IPS-18a (cell line): Measurements from ENCODE around the gene TEAD1.

ENCODE experiments used
- H3K27ac ChIP-seq: one replicate; pipeline ENCODE4 v1.5.1; 2013; ENCODE audit warnings: low read length
- H3K27me3 ChIP-seq: one replicate; pipeline ENCODE4 v1.6.1; 2013; ENCODE audit warnings: mild to moderate bottlenecking, low read length; ENCODE audit not compliant: control insufficient read depth, insufficient read depth
- H3K36me3 ChIP-seq: one replicate; pipeline ENCODE4 v1.6.1; 2013; ENCODE audit warnings: low read depth, low read length; ENCODE audit not compliant: control insufficient read depth
- H3K4me1 ChIP-seq: one replicate; pipeline ENCODE4 v1.6.1; 2013; ENCODE audit warnings: low read depth, low read length; ENCODE audit not compliant: control insufficient read depth
- H3K4me3 ChIP-seq: one replicate; pipeline ENCODE4 v1.5.1; 2013; ENCODE audit warnings: low read length
- H3K9ac ChIP-seq: one replicate; pipeline ENCODE4 v1.6.1; 2013; ENCODE audit warnings: mild to moderate bottlenecking, low read length, moderate library complexity
- H3K9me3 ChIP-seq: one replicate; pipeline ENCODE4 v1.6.1; 2013; ENCODE audit warnings: low read depth, low read length; ENCODE audit not compliant: control insufficient read depth

TEAD1 gene

DNA sequence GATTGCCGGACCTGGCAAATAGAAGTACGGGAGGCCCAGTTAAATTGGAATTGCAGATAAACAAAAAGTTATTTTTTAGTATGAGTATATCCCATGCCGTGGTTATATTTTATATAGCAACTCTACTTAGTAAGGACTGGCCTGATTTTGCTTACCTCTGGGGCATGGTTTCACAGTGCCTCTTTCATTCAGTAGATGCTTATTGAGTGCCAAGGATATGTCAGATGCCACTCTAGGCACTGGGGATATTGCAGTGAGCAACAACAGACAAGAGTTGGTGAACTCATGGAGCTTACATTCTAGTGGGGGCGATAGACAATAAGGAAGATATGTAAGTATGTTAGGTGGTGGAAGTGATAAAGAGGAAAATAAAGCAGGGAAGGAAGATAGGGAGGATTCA lies 112.2 kb downstream of the TEAD1 start:
- Histone ChIP-seq H3K9ac (no peak overlapping the region), H3K36me3 (no peaks in the 10 kb centered on the region), H3K4me3 (no peak overlapping the region), H3K27ac (no peak overlapping the region), H3K9me3 (no peaks in the 10 kb centered on the region), H3K27me3 (no peaks in the 10 kb centered on the region), H3K4me1 (peaks cover 23% of the 10 kb centered on the region)

DNA sequence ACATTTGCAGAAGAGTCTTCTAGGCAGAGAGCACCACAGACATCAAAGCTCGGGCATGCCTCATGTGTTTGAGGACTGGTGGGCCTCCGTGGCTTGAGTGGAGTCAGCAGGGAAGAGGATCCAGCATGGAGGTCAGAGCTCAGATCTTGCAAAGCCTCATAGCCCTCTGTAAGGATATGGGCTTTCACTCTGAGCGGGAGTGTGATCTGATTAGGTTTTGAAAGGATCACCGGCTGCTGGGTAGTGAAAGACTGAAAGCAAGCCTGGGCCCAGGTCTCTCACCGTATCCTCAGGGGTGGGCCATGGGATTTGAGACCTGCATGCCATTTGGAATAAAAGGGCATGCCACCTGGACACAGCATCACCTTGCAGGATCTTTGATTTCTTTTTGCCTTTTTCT lies 112.7 kb downstream of the TEAD1 start:
- Histone ChIP-seq H3K4me1 (peaks cover 23% of the 10 kb centered on the region), H3K27me3 (no peaks in the 10 kb centered on the region), H3K4me3 (no peak overlapping the region), H3K9ac (no peak overlapping the region), H3K9me3 (no peaks in the 10 kb centered on the region), H3K36me3 (no peaks in the 10 kb centered on the region), H3K27ac (no peak overlapping the region)

GRCh38 chr11:12787847-12788246 lies 113.6 kb downstream of the TEAD1 start:
- Histone ChIP-seq H3K4me1 (peaks cover 23% of the 10 kb centered on the region), H3K9me3 (no peaks in the 10 kb centered on the region), H3K27ac (no peak overlapping the region), H3K9ac (no peak overlapping the region), H3K27me3 (no peaks in the 10 kb centered on the region), H3K36me3 (no peaks in the 10 kb centered on the region), H3K4me3 (no peak overlapping the region)

GRCh38 chr11:12789054-12789453 lies 114.8 kb downstream of the TEAD1 start:
- no peak overlapping the region for H3K9ac ChIP-seq
- H3K4me1 ChIP-seq, result peaks cover 33% of the 10 kb centered on the region
- no peak overlapping the region for H3K27ac ChIP-seq
- H3K36me3 ChIP-seq, result no peaks in the 10 kb centered on the region
- no peaks in the 10 kb centered on the region for H3K27me3 ChIP-seq
- H3K4me3 ChIP-seq, result no peak overlapping the region
- no peaks in the 10 kb centered on the region for H3K9me3 ChIP-seq

DNA sequence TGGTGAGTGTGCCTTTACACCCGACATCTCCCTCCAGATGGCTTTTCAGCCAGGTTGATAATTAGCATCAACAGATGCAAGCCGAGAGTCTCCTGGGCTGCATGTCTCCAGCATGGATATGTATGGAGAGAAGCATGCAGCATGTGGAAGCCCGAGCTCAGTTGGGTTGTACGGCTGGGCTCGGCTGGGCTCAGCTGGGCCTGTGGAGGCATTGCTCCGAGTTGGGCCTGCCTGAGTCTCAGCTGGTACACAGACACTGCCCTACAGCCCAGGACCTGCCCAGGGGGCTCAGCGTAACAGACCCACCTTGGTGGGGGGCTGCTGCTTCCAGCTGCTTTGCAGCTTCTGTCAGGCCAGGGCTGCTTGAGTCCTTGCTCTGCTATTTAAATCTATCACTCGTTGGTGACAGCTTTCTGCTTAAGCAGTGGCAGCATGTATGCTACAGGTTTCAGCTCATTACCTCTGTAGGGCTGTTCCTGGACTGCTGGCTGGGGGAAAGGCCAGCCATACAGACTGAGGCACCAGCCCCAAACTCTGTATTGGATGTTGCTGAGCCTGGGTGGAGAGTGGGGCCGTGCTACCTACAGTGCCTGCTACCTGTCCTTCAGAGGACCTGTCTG lies 115.5 kb downstream of the TEAD1 start:
- H3K9me3 ChIP-seq, result no peaks in the 10 kb centered on the region
- H3K36me3 ChIP-seq, result no peaks in the 10 kb centered on the region
- no peak overlapping the region for H3K9ac ChIP-seq
- peaks cover 32% of the 10 kb centered on the region for H3K4me1 ChIP-seq
- no peaks in the 10 kb centered on the region for H3K27me3 ChIP-seq
- H3K27ac ChIP-seq, result no peak overlapping the region
- H3K4me3 ChIP-seq, result no peak overlapping the region

- no peaks in the 10 kb centered on the region for H3K9me3 ChIP-seq
- peaks cover 5% of the 10 kb centered on the region for H3K36me3 ChIP-seq
- H3K27ac ChIP-seq, result no peak overlapping the region
- H3K27me3 ChIP-seq, result no peaks in the 10 kb centered on the region
- H3K4me3 ChIP-seq, result no peak overlapping the region
- peaks cover 34% of the 10 kb centered on the region for H3K4me1 ChIP-seq
- H3K9ac ChIP-seq, result no peak overlapping the region
These were observed 116.8 kb downstream of the TEAD1 start for GRCh38 chr11:12790861-12791616.

- Histone ChIP-seq H3K36me3 (peaks cover 5% of the 10 kb centered on the region), H3K27me3 (no peaks in the 10 kb centered on the region), H3K9me3 (no peaks in the 10 kb centered on the region), H3K4me1 (peaks cover 33% of the 10 kb centered on the region), H3K4me3 (no peak overlapping the region), H3K9ac (no peak overlapping the region), H3K27ac (no peak overlapping the region)
These were observed 117.8 kb downstream of the TEAD1 start for GRCh38 chr11:12792018-12792417.

GRCh38 chr11:12792590-12792989 lies 118.4 kb downstream of the TEAD1 start:
- Histone ChIP-seq H3K27me3 (no peaks in the 10 kb centered on the region), H3K9me3 (no peaks in the 10 kb centered on the region), H3K27ac (no peak overlapping the region), H3K4me1 (peaks cover 29% of the 10 kb centered on the region), H3K4me3 (no peak overlapping the region), H3K36me3 (peaks cover 5% of the 10 kb centered on the region), H3K9ac (no peak overlapping the region)

GRCh38 chr11:12793065-12793464 lies 118.8 kb downstream of the TEAD1 start:
- H3K9ac ChIP-seq, result no peak overlapping the region
- H3K9me3 ChIP-seq, result no peaks in the 10 kb centered on the region
- H3K4me3 ChIP-seq, result no peak overlapping the region
- H3K27ac ChIP-seq, result no peak overlapping the region
- H3K4me1 ChIP-seq, result peaks cover 31% of the 10 kb centered on the region
- peaks cover 5% of the 10 kb centered on the region for H3K36me3 ChIP-seq
- H3K27me3 ChIP-seq, result no peaks in the 10 kb centered on the region

DNA sequence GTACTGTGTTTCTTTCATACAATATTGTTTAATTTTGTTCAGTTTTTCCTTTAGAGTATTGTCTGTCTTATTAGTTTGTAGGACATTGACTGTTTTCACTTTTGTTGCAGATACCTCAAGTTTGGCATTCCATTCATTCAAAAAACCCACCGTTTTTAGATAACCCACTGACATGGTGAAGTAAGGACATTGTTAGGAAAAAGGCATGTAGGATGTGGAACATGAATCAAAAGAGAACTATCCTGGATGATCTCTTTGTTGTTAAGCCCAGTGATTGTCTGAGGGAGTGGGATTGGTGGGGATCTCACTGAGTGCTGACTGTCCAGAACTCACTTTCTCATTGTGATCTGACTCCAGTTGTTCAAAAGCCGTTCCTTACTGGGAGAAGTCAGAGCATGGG lies 119.3 kb downstream of the TEAD1 start:
- Histone ChIP-seq H3K27ac (no peak overlapping the region), H3K27me3 (no peaks in the 10 kb centered on the region), H3K4me1 (peaks cover 36% of the 10 kb centered on the region), H3K9me3 (no peaks in the 10 kb centered on the region), H3K9ac (no peak overlapping the region), H3K4me3 (no peak overlapping the region), H3K36me3 (peaks cover 5% of the 10 kb centered on the region)

- H3K4me3 ChIP-seq, result no peak overlapping the region
- peaks cover 44% of the 10 kb centered on the region for H3K4me1 ChIP-seq
- H3K36me3 ChIP-seq, result peaks cover 5% of the 10 kb centered on the region
- H3K27ac ChIP-seq, result no peak overlapping the region
- H3K9ac ChIP-seq, result no peak overlapping the region
- H3K9me3 ChIP-seq, result no peaks in the 10 kb centered on the region
- no peaks in the 10 kb centered on the region for H3K27me3 ChIP-seq
These were observed 120.5 kb downstream of the TEAD1 start for GRCh38 chr11:12794576-12795230.
